ENCODE measurements around the gene DOCK10. TPM values are rescaled to one million over a fixed set of nuclear protein-coding genes. Genes with fewer than 3 reads are reported as not detected.
"Not testable (repeated sequence)": the region's sequence is repeated elsewhere in the genome, so short reads cannot be mapped to it uniquely, and the experiment has no call there.

The DOCK10 gene
- total and polyA plus RNA-seq, 2 donors (not counting 1 experiment from before 2014, with no cell fraction given): 49.5 to 139 TPM

- Histone ChIP-seq H3K9me3 (ENCODE audit: control extremely low read depth in 1 of 3, control insufficient read depth in 2 of 3, insufficient read depth in 1 of 3, low read length in 2 of 3) (no peaks in the 10 kb centered on the region), H3K36me3 (replicated peaks in 1 of 2; ENCODE audit: control extremely low read depth in 1 of 2, control insufficient read depth in 1 of 2, extremely low read depth in 1 of 2, insufficient read depth in 2 of 2, low read length in 1 of 2) (no peaks in the 10 kb centered on the region), H3K9ac (ENCODE audit: low read length) (no peak overlapping the region), H3K27me3 (replicated peaks in 1 of 4; ENCODE audit: control extremely low read depth in 1 of 4, control insufficient read depth in 3 of 4, insufficient read depth in 4 of 4, low read length in 3 of 4) (peaks cover 0 to 2% (median 0%) of the 10 kb centered on the region in 4 experiments), H3K79me2 (ENCODE audit: control insufficient read depth, insufficient read depth, low read length) (no peaks in the 10 kb centered on the region), H3K4me1 (ENCODE audit: control insufficient read depth in 2 of 2, insufficient read depth in 2 of 2, low read length in 2 of 2) (peaks cover 4 to 6% of the 10 kb centered on the region in 2 donors), H4K20me1 (ENCODE audit: control insufficient read depth, insufficient read depth, low read length, poor library complexity, severe bottlenecking) (no peaks in the 10 kb centered on the region), H2AFZ (ENCODE audit: insufficient read depth, low read depth, low read length, poor library complexity, severe bottlenecking) (no peak overlapping the region), H3K4me2 (replicated peaks; ENCODE audit: low read depth, low read length, poor library complexity, severe bottlenecking) (peak overlapping the region; percentile 0), H3K27ac (ENCODE audit: low read length in 2 of 2) (no peak overlapping the region), H3K4me3 (ENCODE audit: control extremely low read depth in 1 of 5, extremely low read depth in 1 of 5, insufficient read depth in 1 of 5, low read depth in 2 of 5, low read length in 4 of 5) (no peak overlapping the region)
- DNase-seq: no peak
- Mint-ChIP-seq H3K27me3 (peaks cover 4% of the 10 kb centered on the region), H3K27ac (no peak overlapping the region), H3K9me3 (ENCODE audit: insufficient read depth) (no peaks in the 10 kb centered on the region), H3K4me3 (no peak overlapping the region), H3K4me1 (peaks cover 8% of the 10 kb centered on the region)
- TF ChIP-seq EZH2 (IDR thresholded peaks at IDR 0.05; ENCODE audit: borderline replicate concordance, insufficient read depth, low read depth, low read length, poor library complexity, severe bottlenecking) (no peak), CTCF (IDR thresholded peaks at IDR 0.05) (no peak)
- CTCF ChIA-PET: no interaction called here
- POLR2A ChIA-PET: no interaction called here
- no peak for ATAC-seq (ENCODE audit: low read depth)
- intact Hi-C loops (cut with micrococcal nuclease): no loop called here
These were observed 10.4 kb upstream of the DOCK10 start for GRCh38 chr2:225052703-225053102.

- H3K9ac ChIP-seq (ENCODE audit: low read length); H3K9me3 Mint-ChIP-seq (ENCODE audit: insufficient read depth); CTCF ChIA-PET; H4K20me1 ChIP-seq (ENCODE audit: control insufficient read depth, insufficient read depth, low read length, poor library complexity, severe bottlenecking); H3K79me2 ChIP-seq (ENCODE audit: control insufficient read depth, insufficient read depth, low read length); H3K27ac Mint-ChIP-seq; H3K36me3 ChIP-seq (replicated peaks in 1 of 2; ENCODE audit: control extremely low read depth in 1 of 2, control insufficient read depth in 1 of 2, extremely low read depth in 1 of 2, insufficient read depth in 2 of 2, low read length in 1 of 2); H3K4me3 Mint-ChIP-seq; H3K4me2 ChIP-seq (replicated peaks; ENCODE audit: low read depth, low read length, poor library complexity, severe bottlenecking); H3K4me3 ChIP-seq (ENCODE audit: control extremely low read depth in 1 of 5, extremely low read depth in 1 of 5, insufficient read depth in 1 of 5, low read depth in 2 of 5, low read length in 4 of 5); H2AFZ ChIP-seq (ENCODE audit: insufficient read depth, low read depth, low read length, poor library complexity, severe bottlenecking); H3K27ac ChIP-seq (ENCODE audit: low read length in 2 of 2); ATAC-seq (ENCODE audit: low read depth); H3K4me1 ChIP-seq (ENCODE audit: control insufficient read depth in 2 of 2, insufficient read depth in 2 of 2, low read length in 2 of 2); H3K9me3 ChIP-seq (ENCODE audit: control extremely low read depth in 1 of 3, control insufficient read depth in 2 of 3, insufficient read depth in 1 of 3, low read length in 2 of 3); DNase-seq; H3K27me3 ChIP-seq (replicated peaks in 1 of 4; ENCODE audit: control extremely low read depth in 1 of 4, control insufficient read depth in 3 of 4, insufficient read depth in 4 of 4, low read length in 3 of 4); POLR2A ChIA-PET: not testable (repeated sequence)
- intact Hi-C loops (cut with micrococcal nuclease): loop anchor here (10.0 kb wide), 1 partner anchor 227 kb away; no protein-coding TSS in a partner anchor
- peaks cover 12% of the 10 kb centered on the region for H3K4me1 Mint-ChIP-seq
- WGBS (ENCODE audit: insufficient coverage): no CpG with 5 or more reads among the region's 4 CpGs
- H3K27me3 Mint-ChIP-seq: peaks cover 12% of the 10 kb centered on the region
These were observed 5.2 kb upstream of the DOCK10 start for GRCh38 chr2:225047502-225047901.
